Left forelimb (tissue), 1 donor: ENCODE measurements around the gene TRAM2.

Experiments used
- DNase-seq: peaks from one replicate; pipeline ENCODE4 v3.0.0-alpha.2; 2018; ENCODE audit warnings: low spot score

Gene TRAM2

GRCh38 chr6:52595000-52595795, 18.3 kb upstream of the TRAM2 start:
- DNase-seq = no peak

- no peak for DNase-seq
Measured at GRCh38 chr6:52594221-52594620, 17.4 kb upstream of the TRAM2 start.

- no peak for DNase-seq
Measured at GRCh38 chr6:52591832-52592231, 15.0 kb upstream of the TRAM2 start.

GRCh38 chr6:52590152-52590891, 13.5 kb upstream of the TRAM2 start:
- DNase-seq = no peak

- DNase-seq = no peak
Measured at GRCh38 chr6:52588710-52589091, 11.8 kb upstream of the TRAM2 start.

- no peak for DNase-seq
Measured at GRCh38 chr6:52588087-52588709, 11.3 kb upstream of the TRAM2 start.

GRCh38 chr6:52587001-52587400, 10.1 kb upstream of the TRAM2 start:
- DNase-seq = no peak

- DNase-seq = no peak
Measured at GRCh38 chr6:52584203-52584602, 7.3 kb upstream of the TRAM2 start.

- no peak for DNase-seq
Measured at GRCh38 chr6:52582996-52583395, 6.1 kb upstream of the TRAM2 start.

- no peak for DNase-seq
Measured at GRCh38 chr6:52582446-52582845, 5.6 kb upstream of the TRAM2 start.

- no peak for DNase-seq
Measured at GRCh38 chr6:52580905-52581304, 4.0 kb upstream of the TRAM2 start.

GRCh38 chr6:52579006-52579660, 2.3 kb upstream of the TRAM2 start:
- DNase-seq = no peak

- DNase-seq = no peak
Measured at GRCh38 chr6:52577778-52578463, 1.1 kb upstream of the TRAM2 start.

GRCh38 chr6:52576392-52577021, 353 bp downstream of the TRAM2 start:
- no peak for DNase-seq

GRCh38 chr6:52576054-52576391, 837 bp downstream of the TRAM2 start:
- DNase-seq = no peak

- no peak for DNase-seq
Measured at GRCh38 chr6:52575502-52575892, 1.4 kb downstream of the TRAM2 start.

- DNase-seq = no peak
Measured at GRCh38 chr6:52574709-52575501, 2.0 kb downstream of the TRAM2 start.

- DNase-seq = no peak
Measured at GRCh38 chr6:52573295-52573694, 3.6 kb downstream of the TRAM2 start.

- DNase-seq = no peak
Measured at GRCh38 chr6:52572536-52572935, 4.3 kb downstream of the TRAM2 start.

GRCh38 chr6:52571099-52571755, 5.6 kb downstream of the TRAM2 start:
- DNase-seq = no peak
